Heart right ventricle (tissue), 16 donors: ENCODE results near the gene ALDH1A3. TPM values are rescaled to one million over a fixed set of nuclear protein-coding genes. Genes with fewer than 3 reads are reported as not detected.

ENCODE experiments used
- ATAC-seq, 8 donors: fragments of 200-7000 bp; cut with Tn5 transposase; one replicate each; pipeline ENCODE4 v1.9.1; 2020; ENCODE audit warnings: mild to moderate bottlenecking in 8 of 8, moderate library complexity in 8 of 8, moderate number of reproducible peaks in 1 of 8
- DNase-seq, 2 donors: peaks; one replicate each; pipeline ENCODE4 v3.0.0-alpha.2; 2020
- H3K27ac ChIP-seq, 10 donors: fragments of 200-600 bp; sonication (generic) in 2 of 10; one replicate each; pipeline versions ENCODE4 v1.5.0 to v1.8.0; 2020 to 2022; ENCODE audit warnings: mild to moderate bottlenecking in 3 of 10
- H3K27me3 ChIP-seq, 7 donors: fragments of 200-600 bp; one replicate each; pipeline ENCODE4 v1.8.0; 2021 to 2022; ENCODE audit warnings: mild to moderate bottlenecking in 2 of 7
- H3K36me3 ChIP-seq, 9 donors: fragments of 200-600 bp; sonication (generic) in 1 of 9; one replicate each; pipeline versions ENCODE4 v1.5.0 to v1.8.0; 2020 to 2022; ENCODE audit warnings: mild to moderate bottlenecking in 2 of 9
- H3K4me1 ChIP-seq, 9 donors: fragments of 200-600 bp; sonication (generic) in 1 of 9; one replicate each; pipeline versions ENCODE4 v1.5.0 to v1.8.0; 2020 to 2022; ENCODE audit warnings: mild to moderate bottlenecking in 4 of 9
- H3K4me3 ChIP-seq, 10 donors: fragments of 200-600 bp; sonication (generic) in 2 of 10; one replicate each; pipeline versions ENCODE4 v1.5.0 to v1.8.0; 2020 to 2022; ENCODE audit warnings: mild to moderate bottlenecking in 7 of 10, moderate library complexity in 2 of 10
- H3K9me3 ChIP-seq, 11 donors: fragments of 200-600 bp in 10 of 11; sonication (generic) in 2 of 11; one replicate each; pipeline versions ENCODE4 v1.5.0 to v1.8.0; 2013 to 2022; ENCODE audit warnings: mild to moderate bottlenecking in 2 of 11, control low read depth in 1 of 11, moderate library complexity in 1 of 11
- CTCF ChIP-seq, 9 donors: fragments of 200-600 bp; sonication (generic) in 2 of 9; IDR thresholded peaks; one replicate each; pipeline versions ENCODE4 v1.5.0 to v1.8.0; 2021 to 2022; ENCODE audit warnings: antibody characterized with exemption in 9 of 9, mild to moderate bottlenecking in 5 of 9, moderate library complexity in 1 of 9
- WGBS, 2 donors: extraction: QIAGEN DNeasy Blood & Tissue Kit; methylation state at CpG; one replicate each; pipeline ENCODE4 v1.1.7; 2013; ENCODE audit warnings: inconsistent platforms in 1 of 2; 5-methylcytosine and 5-hydroxymethylcytosine counted together
- intact Hi-C, 10 donors: fragments of 100-400 bp; cut with DNase I; formaldehyde crosslinking; loops; one replicate each; pipeline versions ENCODE4 v1.11.1 to v1.14.2; 2022
- polyA plus RNA-seq, 2 donors: library from polyadenylated mRNA; stranded (reverse); fragments of 200-250 nt; gene quantifications; one replicate each; pipeline ENCODE4 v1.2.3, GENCODE V29; 2013
- total RNA-seq, 10 donors: library from RNA; stranded (reverse); fragmentation: NEBNext Ultra II Directional in 3 of 10; extraction: Animal tissue kit (Norgen Biotek cat#: 25700) in 3 of 10; gene quantifications; one replicate each; pipeline versions ENCODE4 v1.2.1 to v1.2.4, GENCODE V29; 2021 to 2023
- donor health status: Arrhythmogenic right ventricular cardiomyopathy.
- donor health status: ischemic (EF 13 %, LVEDD 7.1; RV severe dilation, severe dysfunction).
- donor health status: healthy with polysubstance abuse.
- donor health status: DM: no; HTN: yes; CAD: no.
- donor health status: DM: no; HTN: no; CAD: no.
- donor health status: ischemic (EF 25% LVEDD 6.9; RV normal size, moderate dysfunction).
- donor health status: ischemic (EF 25% LVEDD 5.7; RV mildly dilated, moderate dysfunction).
- donor health status: healthy.
- donor health status: DM: yes; HTN: yes; CAD: no.
- donor health status: Ischemic cardiomyopathy.
- donor health status: ischemic (EF 35%, LVEDD 5.7; RV mildly dilated, moderate dysfunction).
- donor health status: nonischemic (EF 11% LVEDD 7.7; RV severe dilation, severe dysfunction).
- donor health status: DM: yes; HTN: yes; CAD: no.
- donor health status: PGD.
- donor health status: ischemic (EF 29% LVEDD 5.4; RV normal size, mild dysfunction).
- donor health status: nonischemic (EF 23%, LVEDD 6.1; RV moderate dilation, normal function).

ALDH1A3 gene
- total and polyA plus RNA-seq, 12 donors: 0.96 to 24.9 (median 2.3) TPM

GRCh38 chr15:100944986-100945385 is 65.4 kb downstream of the ALDH1A3 start:
- no peak for TF ChIP-seq CTCF (IDR thresholded peaks at IDR 0.05)

GRCh38 chr15:100947760-100948429 is 68.3 kb downstream of the ALDH1A3 start:
- TF ChIP-seq CTCF (IDR thresholded peaks at IDR 0.05): no peak
- intact Hi-C loops: no loop called here
- peaks cover 0 to 28% (median 4%) of the 10 kb centered on the region in 9 donors for H3K4me1 ChIP-seq
- H3K36me3 ChIP-seq: no peaks in the 10 kb centered on the region
- H3K9me3 ChIP-seq: no peaks in the 10 kb centered on the region
- peak overlapping the region in 1 of 10 donors; percentile 3 for H3K4me3 ChIP-seq
- 62 to 64% methylated on average over 10 of the region's 10 CpGs for WGBS, 2 donors
- DNase-seq: no peak
- no peak for ATAC-seq
- peaks cover 0 to 6% (median 0%) of the 10 kb centered on the region in 7 donors for H3K27me3 ChIP-seq
- H3K27ac ChIP-seq: no peak overlapping the region

More at GRCh38 chr15:100944986-100945385, 65.4 kb downstream of the ALDH1A3 start:
- no peak overlapping the region for H3K4me3 ChIP-seq
- peaks cover 0 to 47% (median 6%) of the 10 kb centered on the region in 9 donors for H3K4me1 ChIP-seq
- intact Hi-C loops: no loop called here
- no peaks in the 10 kb centered on the region for H3K36me3 ChIP-seq
- no peak overlapping the region for H3K27ac ChIP-seq
- H3K9me3 ChIP-seq: peaks cover 0 to 6% (median 0%) of the 10 kb centered on the region in 11 donors
- H3K27me3 ChIP-seq: peaks cover 0 to 6% (median 0%) of the 10 kb centered on the region in 7 donors
- WGBS, 2 donors: 85 to 89% methylated on average over 6 of the region's 6 CpGs
- no peak for ATAC-seq
- no peak for DNase-seq

DNA sequence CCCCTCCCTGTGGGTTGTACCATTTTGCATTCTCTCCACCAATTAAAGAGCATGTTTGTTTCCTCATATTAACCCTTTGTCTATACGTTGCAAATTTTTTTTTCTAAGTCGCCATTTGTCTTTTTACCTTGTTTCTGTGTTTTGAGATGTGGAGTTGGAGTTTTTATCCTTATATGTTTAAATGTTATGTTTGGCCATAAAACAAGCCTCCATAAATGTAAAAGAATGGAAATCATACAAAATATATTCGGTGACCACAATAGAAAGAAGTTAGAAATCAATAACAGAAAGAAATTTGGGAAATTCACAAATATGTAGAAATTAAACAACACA is 68.8 kb downstream of the ALDH1A3 start:
- Histone ChIP-seq H3K36me3 (no peaks in the 10 kb centered on the region), H3K4me3 (no peak overlapping the region), H3K4me1 (peaks cover 0 to 23% (median 0%) of the 10 kb centered on the region in 9 donors), H3K27ac (no peak overlapping the region), H3K9me3 (no peaks in the 10 kb centered on the region), H3K27me3 (peaks cover 0 to 6% (median 0%) of the 10 kb centered on the region in 7 donors)
- no peak for DNase-seq
- ATAC-seq: no peak
- TF ChIP-seq CTCF (IDR thresholded peaks at IDR 0.05): no peak
- WGBS, 2 donors: 90 to 91% methylated on average over 3 of the region's 3 CpGs
- intact Hi-C loops: no loop called here

- H3K27ac ChIP-seq: no peak overlapping the region
- TF ChIP-seq CTCF (IDR thresholded peaks at IDR 0.05): no peak
- ATAC-seq (no peak), DNase-seq (no peak)
- H3K4me3 ChIP-seq: no peak overlapping the region
- H3K9me3 ChIP-seq: no peaks in the 10 kb centered on the region
- peaks cover 0 to 6% (median 0%) of the 10 kb centered on the region in 7 donors for H3K27me3 ChIP-seq
- intact Hi-C loops: no loop called here
- WGBS, 2 donors: 98 to 99% methylated on average over 1 of the region's 1 CpG
- peaks cover 0 to 11% (median 0%) of the 10 kb centered on the region in 9 donors for H3K4me1 ChIP-seq
- H3K36me3 ChIP-seq: no peaks in the 10 kb centered on the region
Measured at GRCh38 chr15:100949691-100950090, 70.1 kb downstream of the ALDH1A3 start.
